RPMI8226 (cell line): ENCODE data around the gene GSN.

ENCODE experiments used
- DNase-seq: peaks from one replicate; pipeline ENCODE4 v3.0.0-alpha.2; 2015

Gene GSN

DNA sequence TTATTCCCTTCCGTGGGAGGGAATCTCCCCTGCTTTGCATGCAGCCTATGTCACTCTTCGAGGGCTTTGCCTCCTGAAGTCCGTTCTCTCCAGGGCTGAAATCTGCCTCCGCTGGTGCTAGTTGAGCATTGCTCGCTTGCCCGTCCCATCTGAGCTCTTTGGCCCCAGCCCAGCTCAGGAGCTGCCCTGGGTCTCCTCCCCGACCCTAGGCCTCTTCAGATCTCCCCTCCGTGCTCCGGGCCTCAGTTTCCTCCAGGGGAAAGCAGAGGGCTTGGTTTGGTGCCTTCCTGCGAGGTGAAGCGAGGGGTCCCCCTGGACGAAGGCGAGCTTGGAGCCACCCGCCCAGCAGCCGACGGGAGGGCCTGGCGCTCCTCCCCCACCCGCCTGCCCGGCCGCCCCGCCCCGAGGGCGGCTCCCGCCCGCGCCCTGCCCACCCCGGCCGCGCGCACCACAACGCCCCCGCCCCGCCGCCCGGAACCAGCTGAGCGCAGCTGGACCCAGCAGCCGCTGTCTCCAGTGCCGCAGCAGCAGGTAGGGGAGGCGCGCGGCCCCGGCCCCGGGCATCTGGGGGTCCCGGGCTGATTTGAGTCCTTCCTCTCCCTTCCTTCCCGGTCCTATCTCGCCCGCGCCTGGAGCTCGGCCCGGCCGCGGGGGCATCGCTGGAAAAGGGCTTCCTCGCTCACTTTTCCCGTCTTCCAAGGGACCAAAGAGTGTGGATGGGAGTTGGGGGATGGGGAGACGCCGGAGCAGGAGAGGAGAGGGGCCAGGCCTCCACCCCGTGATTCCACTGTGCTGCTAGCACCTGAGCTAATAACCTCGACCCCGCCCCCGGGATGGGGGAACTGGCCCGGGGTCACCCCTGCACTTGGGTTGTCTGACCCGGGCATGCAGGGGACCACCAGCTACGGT is at the start of gene GSN:
Gene GSN (plus strand): TSS at position 474 of the 909 bp plus-strand sequence. CDS start 33,810 bp downstream, outside the sequence.
- DNase-seq, result peak; percentile 71

DNA sequence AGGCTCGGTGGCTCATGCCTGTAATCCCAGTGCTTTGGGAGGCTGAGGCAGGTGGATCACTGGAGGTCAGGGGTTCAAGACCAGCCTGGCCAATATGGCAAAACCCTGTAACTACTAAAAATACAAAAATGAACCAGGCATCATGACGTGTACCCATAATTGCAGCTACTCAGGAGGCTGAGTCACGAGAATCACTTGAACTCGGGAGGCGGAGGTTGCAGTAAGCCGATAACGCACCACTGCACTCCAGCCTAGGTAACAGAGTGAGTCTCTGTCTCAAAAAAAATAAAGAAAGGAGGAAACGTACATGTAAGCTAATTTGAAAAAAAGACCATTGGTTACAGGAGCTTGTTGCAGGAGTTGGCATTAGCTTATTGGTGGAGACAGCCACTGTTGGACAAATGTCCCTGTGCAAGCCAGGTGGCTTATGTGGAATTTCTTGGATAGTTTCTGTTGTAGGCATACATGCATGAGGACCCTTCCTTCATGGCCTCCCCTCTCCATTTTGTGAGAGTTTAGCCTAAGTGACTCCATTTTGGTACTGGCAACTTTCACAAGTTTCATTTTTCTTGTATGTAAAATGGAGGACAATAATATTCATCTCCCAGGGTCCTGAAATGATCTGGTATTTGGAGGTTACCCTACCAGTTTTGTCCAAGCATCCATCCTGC is 49.5 kb upstream of the GSN start:
- no peak for DNase-seq

DNA sequence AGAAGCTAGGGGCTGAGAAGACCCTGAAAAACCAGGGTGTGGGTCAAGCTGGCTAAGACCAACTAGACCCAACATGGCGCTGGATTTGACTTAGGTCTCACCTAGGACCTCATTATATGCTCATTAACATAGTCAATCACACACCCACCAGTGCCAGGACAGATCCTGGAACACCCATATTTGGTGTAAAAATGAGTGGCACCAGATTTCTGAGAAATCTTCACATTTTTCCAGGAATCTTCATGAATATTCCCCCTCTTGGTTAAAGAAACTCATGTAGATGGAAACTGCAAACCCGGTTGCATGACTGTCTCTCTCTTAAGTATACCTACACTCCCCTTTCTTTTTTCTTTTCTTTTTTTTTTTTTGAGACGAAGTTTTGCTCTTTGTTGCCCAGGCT is 48.4 kb upstream of the GSN start:
- DNase-seq, result no peak

DNA sequence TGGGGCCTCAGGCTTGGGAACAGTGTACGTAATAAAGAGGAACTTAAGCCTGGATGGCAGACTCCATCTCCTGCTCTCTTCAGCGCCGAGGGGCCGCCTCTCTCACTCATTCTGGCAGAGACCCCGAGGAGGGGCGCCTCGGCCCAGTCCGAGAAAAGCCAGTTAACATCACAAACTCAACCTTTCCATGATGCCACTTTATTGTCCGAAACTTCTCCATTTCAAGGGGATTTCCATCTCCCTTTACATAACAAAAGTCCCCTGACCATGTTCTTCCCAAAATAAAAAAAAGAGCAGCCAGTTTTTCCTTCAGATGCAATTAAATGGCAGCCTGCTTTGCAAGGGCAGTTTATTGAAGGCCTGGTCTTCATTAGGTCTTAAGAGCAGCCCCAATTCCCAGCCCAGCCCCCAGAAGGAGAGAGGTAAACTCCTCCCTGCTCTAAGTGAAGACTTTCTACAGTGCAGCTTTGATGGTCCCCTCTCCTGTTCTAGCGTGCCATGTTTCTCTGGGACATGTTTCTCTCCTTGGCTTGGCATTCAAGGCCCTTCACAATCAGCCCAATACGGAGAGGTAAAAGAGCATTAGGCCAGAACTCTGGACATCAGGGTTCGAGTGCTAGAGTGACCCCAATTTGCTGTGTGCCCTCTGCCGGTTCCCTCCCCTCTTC is 46.8 kb upstream of the GSN start:
- DNase-seq, result no peak

DNA sequence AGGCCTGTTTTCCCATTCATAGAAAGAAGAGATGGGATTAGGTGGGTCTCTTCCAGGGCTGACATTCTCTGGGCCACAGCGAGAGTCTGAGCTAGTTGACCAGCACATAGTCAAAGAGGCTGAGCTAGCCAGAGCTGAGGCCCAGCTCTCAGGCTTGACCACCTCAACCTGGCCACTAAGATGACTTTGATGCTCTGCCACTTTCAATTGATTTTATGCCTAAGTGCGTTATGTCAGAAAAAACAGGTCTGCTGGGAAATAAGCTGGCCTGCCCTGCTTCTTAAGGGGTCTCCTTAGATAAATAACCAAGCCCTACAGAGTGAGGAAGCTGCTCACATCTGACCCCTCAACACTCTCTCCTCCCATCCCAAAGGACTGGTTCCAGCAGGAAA is 46.3 kb upstream of the GSN start:
- DNase-seq, result no peak

DNA sequence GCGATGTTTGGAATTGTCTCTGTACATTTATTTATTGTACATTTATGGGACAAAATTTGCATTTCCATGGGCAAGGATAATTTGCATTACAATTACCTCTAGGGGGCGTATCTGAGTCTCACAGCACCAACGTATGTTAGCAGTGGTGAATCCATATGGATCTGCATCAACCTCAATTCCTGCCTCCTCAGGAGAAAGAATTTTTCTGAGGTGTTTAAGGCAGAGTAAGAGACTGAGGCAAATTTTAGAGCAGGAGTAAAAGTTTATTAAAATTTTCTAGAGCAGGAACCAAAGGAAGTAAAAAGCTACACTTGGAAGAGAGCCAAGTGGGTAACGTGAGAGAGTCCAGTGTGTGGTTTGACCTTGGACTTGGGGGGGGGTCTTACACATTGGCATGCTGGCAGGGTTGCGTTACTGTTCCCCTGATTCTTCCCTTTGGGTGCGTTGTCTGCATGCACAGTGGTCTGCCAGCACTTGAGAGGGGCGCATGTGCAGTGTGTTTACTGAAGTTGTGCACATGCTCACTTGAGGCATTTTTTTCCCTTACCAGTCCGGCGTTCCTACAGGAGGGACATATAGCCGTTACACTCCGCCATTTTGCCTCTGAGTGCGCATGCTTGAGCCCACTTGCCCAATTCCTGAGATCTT is 45.3 kb upstream of the GSN start:
- peak; percentile 60 for DNase-seq

DNA sequence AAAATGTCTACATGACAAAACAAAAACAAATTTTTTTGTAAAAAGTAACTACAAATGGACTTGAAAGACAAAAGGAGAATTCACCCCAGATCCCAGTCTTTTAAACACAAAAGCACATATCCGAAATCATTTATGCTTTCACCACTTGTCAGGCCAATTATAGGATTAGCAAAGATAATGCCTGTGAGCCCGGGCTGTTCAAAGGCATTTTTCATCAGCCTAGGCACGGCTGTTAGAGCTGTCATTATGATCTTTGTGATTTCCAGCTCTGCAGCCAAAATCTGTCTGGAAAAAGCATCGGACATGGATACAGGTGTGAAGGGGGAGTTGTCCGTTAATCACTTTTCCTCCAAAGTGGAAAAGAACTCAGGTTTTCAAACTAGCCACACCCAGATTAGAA is 42.7 kb upstream of the GSN start:
- no peak for DNase-seq

DNA sequence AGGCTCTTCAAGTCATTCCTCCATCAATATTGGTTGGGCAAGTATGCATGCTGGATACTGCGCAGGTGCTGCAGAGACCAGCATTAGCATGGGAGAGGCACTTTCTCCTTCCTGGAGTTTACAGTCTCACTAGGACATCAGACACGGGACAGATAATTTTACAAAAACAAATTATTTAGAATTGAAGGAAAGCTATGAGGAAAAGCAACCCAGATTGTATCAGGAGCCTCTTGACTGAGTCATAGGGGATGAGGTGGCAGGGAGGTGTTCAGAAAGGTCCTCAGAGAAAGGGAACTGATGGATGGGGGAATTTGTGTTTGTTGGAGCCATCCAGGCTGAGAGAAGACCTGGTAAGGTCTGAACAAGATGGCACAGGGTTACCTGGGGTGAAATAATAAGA is 41.8 kb upstream of the GSN start:
- DNase-seq, result no peak

DNA sequence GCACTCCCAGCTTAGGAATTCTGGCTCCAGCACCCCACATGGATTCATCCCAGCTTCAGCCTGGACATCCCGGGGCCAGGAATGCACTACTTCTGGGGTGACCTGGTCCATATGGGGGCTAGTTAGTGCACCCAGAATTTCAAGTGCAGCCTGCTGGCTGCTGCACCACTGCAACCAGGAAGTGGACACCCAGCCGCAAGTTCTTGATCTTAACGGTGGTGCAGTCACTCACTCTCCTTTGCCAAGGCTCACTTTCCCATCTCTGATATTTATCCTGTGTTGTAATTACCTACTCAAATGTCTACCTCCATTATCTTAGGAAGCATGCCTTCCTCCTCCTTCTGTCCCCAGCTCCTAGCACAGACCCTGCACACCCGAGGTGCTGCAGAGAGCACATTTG is 40.1 kb upstream of the GSN start:
- no peak for DNase-seq

DNA sequence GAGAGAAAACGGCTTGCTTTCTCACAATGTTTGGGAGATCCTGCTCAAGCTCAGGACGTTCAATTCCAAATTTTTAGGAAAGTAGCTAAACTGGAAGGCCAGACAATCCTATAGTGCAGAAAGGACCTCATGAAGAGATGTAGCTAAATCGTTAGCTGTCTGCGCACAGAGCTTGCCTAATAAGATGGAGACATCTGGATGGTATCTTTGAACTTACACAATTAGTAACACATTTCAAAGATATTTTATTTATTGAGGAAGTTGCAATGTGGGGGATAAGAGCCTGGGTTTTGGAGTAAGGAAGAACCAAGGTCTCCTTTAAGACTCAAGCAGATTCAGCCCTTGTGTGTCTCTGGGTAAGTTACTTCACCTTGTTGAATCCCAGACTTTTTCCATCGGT is 37.7 kb upstream of the GSN start:
- DNase-seq, result no peak

DNA sequence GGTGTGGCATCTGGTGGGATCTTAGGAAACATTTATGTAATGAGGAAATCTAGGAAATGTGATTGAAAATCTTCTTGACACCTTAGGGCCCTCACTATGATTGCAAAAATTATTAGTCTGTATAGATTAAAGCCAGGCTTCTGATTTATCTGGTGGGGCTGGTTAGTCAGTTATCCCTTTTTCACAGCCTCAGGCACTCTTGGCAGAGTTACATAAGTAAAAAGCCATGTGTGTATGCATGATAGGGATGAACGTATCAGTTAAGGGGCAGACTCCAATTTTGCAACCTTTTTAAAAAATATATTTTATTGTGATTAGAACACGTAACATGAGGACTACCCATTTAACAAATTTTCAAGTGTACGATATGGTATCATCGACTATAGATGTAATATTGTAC is 35.7 kb upstream of the GSN start:
- DNase-seq, result no peak

DNA sequence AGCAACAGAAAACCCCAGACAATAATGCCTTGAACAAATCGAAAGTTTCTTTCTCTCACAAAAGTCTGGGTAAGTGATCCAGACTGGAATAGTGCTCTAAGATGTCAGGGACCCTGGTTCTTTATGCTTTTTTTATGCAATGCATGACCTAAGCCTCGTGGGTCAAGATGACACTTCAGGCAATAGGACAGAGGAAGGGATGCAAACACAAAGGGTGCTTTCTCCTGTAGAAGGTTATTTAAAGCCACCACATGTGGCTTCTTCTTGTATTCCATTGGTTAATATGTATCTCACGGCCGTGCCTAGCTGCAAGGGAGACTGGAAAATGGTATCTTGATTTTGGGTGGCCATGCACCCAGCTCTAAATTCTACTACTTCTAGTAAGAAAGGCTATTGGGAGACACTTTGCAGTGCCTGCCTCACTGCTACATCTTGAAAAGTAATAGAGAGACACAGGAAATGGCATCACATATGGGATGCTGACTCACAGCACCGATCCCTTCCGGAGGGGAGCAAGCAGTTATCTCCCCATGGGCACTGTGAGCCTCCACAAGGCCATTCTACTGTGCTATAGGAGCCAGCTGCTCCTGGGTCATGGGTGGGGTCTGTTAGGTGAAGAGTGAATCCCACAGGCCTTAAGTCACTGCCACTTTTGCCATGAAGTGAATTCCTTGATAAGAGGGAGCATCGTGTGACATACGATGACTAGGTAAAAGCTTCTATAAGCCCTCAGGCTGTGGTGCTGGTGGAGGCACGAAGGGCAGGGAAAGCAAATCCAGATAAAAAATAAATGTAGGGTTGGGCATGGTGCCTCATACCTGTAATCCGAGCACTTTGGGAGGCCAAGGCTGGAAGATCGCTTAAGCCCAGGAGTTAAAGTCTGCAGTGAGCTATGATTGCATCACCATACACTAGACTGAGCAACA is 33.8 kb upstream of the GSN start:
- DNase-seq, result no peak

DNA sequence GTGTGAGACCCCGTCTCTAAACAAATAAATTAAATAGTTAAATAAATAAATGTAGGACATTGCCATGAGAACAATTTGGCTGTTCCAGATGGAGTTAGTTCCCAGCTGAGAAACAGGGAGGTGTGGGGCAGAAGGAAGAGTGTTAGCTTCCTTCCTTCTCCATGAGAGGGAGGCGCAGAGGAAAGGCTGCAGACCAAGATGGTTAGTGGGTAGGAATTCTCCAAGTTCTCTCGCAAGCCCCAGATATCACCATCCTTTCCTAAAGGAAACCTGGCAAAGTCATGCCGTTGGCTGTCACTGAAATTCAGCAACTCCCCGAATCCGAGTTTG is 33.2 kb upstream of the GSN start:
- DNase-seq, result no peak

DNA sequence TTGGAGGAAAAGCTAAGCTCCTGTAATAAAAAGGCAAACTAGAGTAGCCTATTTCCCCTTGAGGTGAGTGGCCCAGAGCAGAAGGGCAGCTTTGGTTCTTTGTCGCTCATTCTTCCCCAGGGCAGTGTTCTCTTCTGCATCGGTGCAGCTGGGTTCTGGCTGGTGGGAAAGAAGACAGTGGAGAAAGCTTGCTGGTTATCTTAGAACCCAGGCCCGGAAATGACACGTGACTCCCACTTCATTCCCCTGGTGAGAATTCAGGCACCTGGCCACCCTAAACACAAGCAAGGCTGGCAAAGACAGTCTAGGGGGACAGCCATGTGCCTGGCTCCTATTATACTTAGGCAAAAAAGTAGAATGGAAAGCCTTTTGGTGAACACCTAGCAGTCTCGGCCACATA is 32.5 kb upstream of the GSN start:
- DNase-seq, result no peak

DNA sequence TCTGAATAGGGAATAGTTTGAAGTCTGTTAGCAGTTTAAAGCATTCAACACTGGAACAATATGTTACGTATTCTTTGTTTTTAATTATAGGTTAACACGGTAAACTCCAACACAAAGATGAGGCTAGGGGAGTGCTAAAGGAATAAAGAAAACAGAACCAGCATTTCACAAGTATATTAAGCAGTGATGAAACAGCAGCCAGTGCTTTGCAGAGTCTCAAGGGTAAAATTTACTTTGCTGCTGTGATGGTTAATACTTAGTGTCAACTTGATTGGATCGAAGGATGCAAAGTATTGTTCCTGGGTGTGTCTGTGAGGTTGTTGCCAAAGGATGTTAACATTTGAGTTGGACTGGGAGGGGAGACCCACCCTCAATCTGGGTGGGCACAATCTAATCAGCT is 30.0 kb upstream of the GSN start:
- DNase-seq, result no peak

DNA sequence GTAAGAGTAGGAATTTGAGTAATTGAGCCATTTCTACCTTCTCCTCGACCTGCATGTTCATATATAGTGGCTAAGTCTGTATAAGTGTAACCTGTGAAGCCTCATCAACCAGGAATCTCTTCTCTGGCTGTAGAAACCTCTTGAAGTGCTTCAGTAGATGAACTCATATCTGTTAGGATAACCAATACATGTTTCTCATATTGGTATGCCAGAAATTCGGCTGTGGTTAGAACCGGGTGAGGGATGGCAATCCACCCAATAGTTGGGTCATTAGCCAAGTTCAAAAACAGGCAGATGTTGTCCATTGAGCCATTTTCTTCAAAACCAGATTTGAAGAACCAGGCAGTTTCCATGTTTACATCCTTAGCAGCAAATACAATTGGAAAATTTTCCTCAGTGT is 28.9 kb upstream of the GSN start:
- no peak for DNase-seq

DNA sequence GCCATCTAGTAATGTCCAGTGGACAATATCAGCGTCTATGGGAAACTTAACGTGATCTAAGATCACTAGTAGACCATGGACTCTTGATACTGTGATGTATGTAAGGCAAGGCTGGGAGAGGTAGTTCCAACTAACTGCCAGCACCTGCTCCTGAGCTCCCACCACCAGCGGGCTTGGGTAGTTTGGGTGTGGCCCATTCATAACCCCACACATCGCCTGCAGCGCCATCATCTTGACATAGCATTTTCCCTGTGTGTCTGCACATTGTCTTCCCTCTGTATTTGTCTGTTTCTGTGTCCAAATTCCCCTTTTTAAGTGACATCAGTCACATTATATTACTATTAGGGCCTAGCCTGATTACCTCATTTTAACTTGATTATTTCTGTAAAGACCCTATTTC is 28.1 kb upstream of the GSN start:
- DNase-seq, result no peak

DNA sequence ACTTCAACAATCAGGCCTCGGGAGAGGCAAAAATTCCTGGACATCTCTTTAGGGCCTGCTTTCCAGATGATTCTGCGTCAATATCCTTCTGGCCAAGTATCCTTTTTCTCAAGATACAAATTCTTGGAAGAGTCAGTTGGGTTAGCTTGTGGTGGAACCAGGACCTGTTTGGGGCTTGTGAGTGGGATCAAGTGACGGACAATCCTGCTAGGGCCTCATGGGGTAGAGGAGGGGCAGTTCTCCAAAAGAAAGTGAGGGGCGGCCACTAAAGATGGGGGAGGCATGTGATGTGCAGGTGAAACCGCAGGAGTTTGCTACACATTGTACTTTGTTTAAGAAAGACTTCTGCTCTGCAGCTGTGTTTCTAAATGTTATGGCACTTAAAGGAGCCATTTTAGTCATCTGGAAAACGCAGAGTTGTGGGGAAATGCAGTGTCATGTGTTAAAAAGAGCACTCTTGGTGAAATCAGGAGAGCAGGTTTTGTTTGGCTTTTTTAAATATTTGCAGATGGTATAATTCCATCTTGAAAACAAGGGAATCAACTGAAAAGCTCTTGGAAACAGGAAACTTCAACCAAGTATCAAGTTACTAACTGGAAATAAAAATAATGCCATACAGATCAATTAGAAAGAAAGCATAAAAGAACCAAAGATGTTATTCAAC is 27.4 kb upstream of the GSN start:
- DNase-seq, result no peak

DNA sequence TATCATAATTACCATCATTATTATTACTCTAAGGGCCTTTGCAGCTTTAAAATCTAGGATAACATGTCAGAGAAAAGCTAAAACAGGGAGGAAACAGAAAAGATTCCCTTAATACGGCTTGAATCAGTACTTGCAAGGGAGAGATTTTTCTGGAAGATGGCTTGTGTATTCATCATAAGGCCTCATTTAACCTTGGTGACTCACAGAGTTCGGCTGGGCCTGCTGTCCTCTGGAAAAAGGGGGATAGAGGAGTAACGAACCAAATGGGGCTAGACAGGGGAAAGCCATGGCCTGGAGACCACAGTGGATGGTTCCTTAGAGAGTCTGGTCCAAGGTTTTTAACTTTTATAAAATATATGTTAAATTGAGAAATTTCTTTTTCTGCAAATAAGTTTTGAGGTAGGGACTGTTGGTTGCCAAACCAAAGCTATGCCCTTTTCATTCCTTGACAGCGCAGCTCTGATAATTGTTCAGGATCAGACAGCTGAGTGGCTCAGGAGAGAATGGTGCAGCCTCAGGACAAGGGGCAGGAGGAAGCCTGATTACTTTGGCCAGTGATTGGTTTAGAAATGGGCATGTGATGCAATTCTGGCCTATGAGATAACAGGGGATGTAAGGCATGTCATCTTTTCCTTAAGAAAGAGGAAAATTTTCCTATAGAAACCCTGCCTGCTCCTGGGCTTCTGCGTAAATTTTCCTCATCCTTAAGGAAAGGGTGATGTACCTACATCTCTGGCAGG is 25.6 kb upstream of the GSN start:
- DNase-seq, result no peak

DNA sequence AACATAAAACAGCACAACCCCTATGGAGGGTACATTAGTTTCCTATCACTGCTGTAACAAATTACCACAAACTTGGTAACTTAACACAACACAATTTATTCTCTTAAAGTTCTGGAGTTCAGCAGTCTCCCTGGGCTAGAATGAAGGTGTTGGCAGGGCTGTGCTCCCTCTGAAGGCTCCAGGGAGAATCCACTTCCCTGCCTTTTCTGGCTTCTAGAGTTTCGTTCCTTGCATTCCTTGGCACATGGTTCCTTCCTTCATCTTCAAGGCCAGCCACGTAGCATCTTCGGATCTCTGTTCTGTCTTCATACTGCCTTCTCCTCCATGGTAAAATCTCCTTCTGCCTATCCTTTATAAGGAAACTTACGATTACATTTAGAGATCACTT is 25.0 kb upstream of the GSN start:
- DNase-seq, result no peak
